Hepatocyte (in vitro differentiated cells): Measurements from ENCODE around the gene NUP153.

ENCODE experiments used
- EZH2phosphoT487 ChIP-seq: fragments of 200-600 bp; sonication (generic); IDR thresholded peaks from one replicate; pipeline ENCODE4 v1.6.1; 2018; ENCODE audit warnings: antibody characterized with exemption, mild to moderate bottlenecking, low read depth, moderate library complexity; ENCODE audit not compliant: unreplicated experiment, severe bottlenecking
- TF ChIP-seq, protein P1 (sequence below): fragments of 200-600 bp; sonication (generic); IDR thresholded peaks from 2 replicates; pipeline ENCODE4 v1.5.1; 2016; ENCODE audit warnings: antibody characterized with exemption, mild to moderate bottlenecking; ENCODE audit not compliant: poor library complexity

DNA sequence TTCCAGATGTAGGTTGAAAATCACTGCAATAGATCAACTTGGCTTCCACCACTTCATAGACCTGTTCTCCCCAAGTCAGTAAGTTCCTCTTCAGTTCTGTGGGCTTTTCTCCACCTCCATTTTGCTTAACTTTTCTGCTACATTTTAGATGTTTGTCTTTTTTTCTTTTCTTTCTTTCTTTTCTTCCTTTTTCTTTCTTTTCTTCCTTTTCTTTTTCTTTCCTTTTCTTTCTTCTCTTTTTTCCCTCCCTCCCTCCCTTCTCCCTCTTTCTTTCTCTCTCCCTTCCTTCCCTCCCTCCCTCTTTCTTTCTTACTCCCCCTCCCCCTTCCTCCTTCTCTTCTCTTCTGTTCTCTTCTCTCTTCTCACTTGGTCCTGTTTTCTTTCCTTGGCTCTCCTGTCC lies 113.5 kb downstream of the NUP153 start:
- TF ChIP-seq, protein P1, sequence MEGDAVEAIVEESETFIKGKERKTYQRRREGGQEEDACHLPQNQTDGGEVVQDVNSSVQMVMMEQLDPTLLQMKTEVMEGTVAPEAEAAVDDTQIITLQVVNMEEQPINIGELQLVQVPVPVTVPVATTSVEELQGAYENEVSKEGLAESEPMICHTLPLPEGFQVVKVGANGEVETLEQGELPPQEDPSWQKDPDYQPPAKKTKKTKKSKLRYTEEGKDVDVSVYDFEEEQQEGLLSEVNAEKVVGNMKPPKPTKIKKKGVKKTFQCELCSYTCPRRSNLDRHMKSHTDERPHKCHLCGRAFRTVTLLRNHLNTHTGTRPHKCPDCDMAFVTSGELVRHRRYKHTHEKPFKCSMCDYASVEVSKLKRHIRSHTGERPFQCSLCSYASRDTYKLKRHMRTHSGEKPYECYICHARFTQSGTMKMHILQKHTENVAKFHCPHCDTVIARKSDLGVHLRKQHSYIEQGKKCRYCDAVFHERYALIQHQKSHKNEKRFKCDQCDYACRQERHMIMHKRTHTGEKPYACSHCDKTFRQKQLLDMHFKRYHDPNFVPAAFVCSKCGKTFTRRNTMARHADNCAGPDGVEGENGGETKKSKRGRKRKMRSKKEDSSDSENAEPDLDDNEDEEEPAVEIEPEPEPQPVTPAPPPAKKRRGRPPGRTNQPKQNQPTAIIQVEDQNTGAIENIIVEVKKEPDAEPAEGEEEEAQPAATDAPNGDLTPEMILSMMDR, result no peak
- TF ChIP-seq EZH2phosphoT487, result no peak
